Limb (tissue), 2 donors: ENCODE data around the gene CCNE1.

ENCODE experiments used
- DNase-seq, 2 donors: peaks; one replicate each; pipeline ENCODE4 v3.0.0-alpha.2; 2016; ENCODE audit errors: extremely low spot score in 2 of 2

The CCNE1 gene

DNA sequence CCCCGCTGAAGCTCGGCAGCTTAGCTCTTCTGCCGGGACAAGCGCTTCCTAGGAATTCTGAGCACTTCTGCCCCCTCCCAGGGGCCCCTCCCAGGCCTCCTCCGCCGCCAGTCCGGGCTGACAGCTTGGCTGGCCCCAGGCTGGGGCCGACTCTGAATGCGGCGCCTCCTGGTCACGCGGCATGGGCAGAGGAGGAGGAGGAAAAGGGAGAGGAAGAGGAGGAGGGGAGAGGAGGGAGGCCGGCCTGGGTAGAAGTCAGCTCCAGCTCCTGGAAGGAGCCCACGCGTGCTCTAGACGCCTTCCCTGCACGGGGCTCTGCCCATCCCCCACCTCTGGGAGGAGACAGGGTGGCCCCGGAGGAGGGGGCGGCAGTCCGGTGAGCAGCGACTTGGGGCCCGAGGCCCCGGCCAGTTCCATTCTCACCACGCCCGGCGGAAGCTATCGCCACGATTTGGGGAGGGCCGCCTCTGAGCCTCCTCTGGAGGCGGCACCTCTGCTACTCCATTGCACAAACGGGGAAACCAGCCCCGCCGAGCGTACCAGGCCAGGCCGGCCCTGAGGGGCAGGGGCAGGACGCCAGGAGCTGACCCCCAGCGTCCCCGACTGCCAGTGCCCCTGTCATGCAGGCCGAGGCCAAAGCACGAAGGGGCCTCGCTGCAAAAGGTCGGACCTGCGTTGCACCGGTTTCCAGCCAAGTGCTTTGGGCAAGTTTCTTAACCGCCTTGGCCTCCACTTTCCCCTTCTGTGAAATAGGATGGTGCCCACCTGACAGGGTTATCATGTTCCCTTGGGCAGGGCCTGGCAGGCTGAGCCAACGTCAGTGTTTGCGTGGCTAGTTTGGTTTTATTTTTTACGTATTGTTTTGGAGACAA is 31.6 kb downstream of the CCNE1 start:
- peak; percentile 45 to 62 for DNase-seq

GRCh38 chr19:29844891-29845573 is 33.2 kb downstream of the CCNE1 start:
- DNase-seq, result peak; percentile 91 to 98

DNA sequence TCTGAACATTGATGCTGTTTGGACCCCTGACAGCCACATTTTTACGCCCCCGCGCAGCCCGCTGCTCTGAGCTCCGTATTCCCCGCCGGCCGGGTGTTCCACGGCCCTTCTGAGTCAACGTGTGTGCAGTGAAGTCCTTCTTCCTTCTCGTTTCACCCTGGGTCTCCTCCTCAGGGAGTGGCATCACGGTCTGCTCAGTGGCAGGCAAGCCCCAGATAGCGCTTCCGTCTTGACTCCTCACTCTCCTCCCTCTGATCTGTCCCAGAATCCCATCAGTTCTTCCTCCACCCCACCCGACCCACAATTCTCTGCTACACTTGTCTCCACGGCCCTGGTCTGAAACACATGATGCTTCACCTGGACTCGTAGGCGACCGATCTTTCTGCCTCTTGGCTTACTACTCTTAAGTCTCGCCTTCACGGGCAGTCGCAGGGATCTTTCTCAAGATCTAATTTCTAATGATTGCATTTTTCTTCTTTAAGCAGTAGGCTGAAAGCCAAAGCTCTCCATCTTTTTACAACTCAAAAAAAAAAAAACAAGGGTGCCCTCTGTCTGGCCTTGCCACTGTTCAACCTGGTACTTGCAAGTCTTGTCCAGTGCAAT is 33.9 kb downstream of the CCNE1 start:
- no peak for DNase-seq

DNA sequence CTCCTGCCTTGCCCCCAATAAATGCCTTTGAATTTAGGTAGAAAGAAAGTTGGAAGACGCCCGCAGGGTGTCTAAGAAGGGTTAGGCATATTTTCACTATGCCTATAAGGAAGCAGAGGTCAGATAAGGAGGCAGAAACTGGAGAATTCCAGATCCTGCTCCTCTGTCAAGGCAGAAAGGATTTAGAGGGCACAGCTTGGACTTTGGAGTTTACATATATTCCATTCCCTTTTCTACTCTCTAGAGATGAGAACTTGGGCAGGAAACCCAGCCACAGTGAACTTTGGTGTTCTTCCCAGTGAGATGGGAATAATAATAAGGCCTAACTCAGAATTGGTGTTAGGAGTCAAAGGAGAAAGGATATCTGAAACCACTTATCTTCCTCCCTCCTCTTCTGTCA is 37.4 kb downstream of the CCNE1 start:
- no peak for DNase-seq

DNA sequence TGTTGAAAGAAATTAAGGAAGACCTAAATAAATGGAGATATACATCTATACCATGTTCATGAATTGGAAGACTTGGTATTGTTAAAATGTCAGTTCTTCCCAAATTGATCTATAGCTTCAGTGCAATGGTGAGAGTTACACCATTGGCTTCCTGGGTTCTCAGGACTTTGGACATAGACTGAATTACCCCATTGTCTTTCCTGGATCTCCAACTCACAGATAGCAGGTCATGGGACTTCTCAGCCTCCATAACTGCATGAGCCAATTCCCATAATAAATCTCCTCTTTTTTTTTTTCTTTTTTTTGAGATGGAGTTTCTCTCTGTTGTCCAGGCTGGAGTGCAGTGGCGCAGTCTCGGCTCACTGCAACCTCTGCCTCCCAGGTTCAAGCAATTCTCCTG is 38.7 kb downstream of the CCNE1 start:
- DNase-seq, result no peak

GRCh38 chr19:29851769-29852521 is 40.2 kb downstream of the CCNE1 start:
- DNase-seq, result no peak

GRCh38 chr19:29854033-29854432 is 42.2 kb downstream of the CCNE1 start:
- no peak for DNase-seq

DNA sequence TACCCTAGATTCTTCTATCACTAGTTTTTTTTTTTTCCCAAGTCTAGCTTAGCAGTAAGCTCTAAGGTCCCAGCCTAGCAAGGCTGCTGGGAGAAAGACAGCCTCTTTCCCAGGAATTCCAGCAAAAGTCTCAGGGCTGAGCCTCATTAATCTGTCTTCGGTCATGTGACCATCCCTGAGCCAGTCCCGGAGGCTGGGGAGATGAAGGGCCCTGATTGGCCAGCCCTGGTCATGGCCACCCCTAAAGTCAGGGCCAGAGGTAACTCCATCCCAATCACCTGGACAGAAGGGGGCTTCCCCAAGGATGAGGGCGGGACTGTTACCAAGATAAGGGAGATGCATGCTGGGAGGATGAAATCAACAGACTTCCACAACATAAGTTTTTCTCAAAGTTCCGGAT is 43.3 kb downstream of the CCNE1 start:
- DNase-seq, result no peak

DNA sequence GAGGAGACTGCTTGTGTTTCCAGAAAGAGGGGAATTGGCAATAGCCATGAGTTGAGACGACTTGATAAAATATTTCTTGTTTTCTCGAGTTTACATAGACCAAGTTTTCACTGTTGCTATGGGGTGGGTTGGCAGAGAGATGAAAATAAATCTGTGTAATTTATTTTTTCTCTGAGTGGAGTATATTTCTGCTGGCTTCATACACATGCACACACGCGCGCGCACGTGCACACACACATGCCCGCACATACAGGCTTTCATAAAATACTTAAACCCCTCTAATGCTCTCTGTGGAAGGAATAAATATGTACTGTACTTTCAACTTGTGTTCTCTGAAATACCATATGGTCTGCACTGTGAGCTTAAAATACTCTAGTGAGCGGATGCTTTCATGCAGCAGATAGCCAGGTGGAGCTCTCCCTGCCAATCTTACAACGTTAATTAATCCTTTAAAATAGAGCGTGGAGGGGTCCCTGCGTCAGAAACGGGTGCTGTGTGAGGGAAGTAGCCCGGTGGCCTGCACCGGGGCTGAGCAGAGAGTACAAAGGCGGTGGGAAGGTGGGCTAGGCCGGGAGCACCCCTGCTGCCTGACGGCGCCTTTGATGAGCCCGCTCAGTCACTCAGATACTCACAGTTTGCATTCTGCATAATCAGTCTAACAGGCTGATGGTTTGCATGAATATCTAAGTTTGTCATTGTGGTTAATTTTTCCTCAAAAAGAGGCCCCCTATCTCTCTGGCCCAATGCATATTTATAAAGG is 44.1 kb downstream of the CCNE1 start:
- no peak for DNase-seq

- DNase-seq, result no peak
Observed at GRCh38 chr19:29858000-29858596, 46.3 kb downstream of the CCNE1 start.

- no peak for DNase-seq
Observed at GRCh38 chr19:29858621-29859020, 46.8 kb downstream of the CCNE1 start.

- DNase-seq, result no peak
Observed at GRCh38 chr19:29860492-29860891, 48.7 kb downstream of the CCNE1 start.

- no peak for DNase-seq
Observed at GRCh38 chr19:29861574-29861973, 49.8 kb downstream of the CCNE1 start.

GRCh38 chr19:29866011-29866410 is 54.2 kb downstream of the CCNE1 start:
- no peak for DNase-seq

GRCh38 chr19:29867984-29868383 is 56.2 kb downstream of the CCNE1 start:
- no peak for DNase-seq

DNA sequence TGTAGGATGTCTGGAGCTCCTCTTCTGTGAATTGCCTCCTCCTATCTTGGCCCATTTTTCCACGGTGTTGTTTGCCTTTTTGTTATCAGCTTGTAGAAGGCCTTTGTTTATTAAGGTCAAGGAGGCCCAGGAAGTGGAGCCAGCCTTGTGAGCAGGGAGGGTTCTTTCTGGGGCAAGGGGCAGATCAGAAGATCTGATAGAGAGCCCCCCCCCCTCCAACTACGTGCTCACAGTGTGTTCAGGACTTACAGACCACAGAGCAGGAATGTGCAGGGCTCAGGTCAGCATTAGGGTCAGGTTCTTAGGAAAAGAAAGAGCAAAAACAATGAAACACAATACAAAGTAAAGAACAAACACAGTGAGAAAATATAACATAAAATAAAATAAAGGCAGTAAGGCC is 59.4 kb downstream of the CCNE1 start:
- DNase-seq, result no peak

- DNase-seq, result peak in 1 of 2 donors; percentile 46
Observed at GRCh38 chr19:29872224-29872731, 60.5 kb downstream of the CCNE1 start.

GRCh38 chr19:29873024-29873800 is 61.4 kb downstream of the CCNE1 start:
- peak; percentile 53 to 86 for DNase-seq
